Stimulated activated CD8-positive, alpha-beta memory T cell treated with anti-CD3 and anti-CD28 coated beads, Interleukin-12 subunit alpha, Interleukin-12 subunit beta, amount 100 ng/mL, for 4 hours (primary cell): Measurements from ENCODE around the gene TMED6.
A peak's percentile ranks its signal among the peaks of the same experiment; 100 is the strongest.
"Not testable (repeated sequence)": the region's sequence is repeated elsewhere in the genome, so short reads cannot be mapped to it uniquely, and the experiment has no call there.

Experiments used
- DNase-seq: peaks from one replicate; pipeline ENCODE4 v3.0.0-alpha.2; 2020; ENCODE audit warnings: low read depth

TMED6 gene

DNA sequence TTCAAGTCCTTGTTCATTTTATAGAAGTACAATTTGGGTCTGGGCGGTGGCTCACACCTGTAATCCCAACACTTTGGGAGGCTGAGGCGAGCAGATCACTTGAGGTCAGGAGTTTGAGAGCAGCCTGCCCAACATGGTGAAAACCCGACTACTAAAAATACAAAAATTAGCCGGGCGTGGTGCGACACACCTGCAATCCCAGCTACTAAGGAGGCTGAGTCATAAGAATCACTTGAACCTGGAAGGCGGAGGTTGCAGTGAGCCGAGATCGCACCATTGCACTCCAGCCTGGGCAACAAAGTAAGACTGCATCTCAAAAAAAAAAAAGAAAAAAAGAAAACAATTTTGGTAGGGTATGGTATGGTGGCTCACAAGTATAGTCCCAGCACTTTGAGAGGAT lies 8.5 kb upstream of the TMED6 start:
- not testable (repeated sequence) for DNase-seq

- no peak for DNase-seq
These were observed 951 bp downstream of the TMED6 start for GRCh38 chr16:69350536-69351133.

GRCh38 chr16:69349536-69349935 lies 2.0 kb downstream of the TMED6 start:
- DNase-seq: no peak

DNA sequence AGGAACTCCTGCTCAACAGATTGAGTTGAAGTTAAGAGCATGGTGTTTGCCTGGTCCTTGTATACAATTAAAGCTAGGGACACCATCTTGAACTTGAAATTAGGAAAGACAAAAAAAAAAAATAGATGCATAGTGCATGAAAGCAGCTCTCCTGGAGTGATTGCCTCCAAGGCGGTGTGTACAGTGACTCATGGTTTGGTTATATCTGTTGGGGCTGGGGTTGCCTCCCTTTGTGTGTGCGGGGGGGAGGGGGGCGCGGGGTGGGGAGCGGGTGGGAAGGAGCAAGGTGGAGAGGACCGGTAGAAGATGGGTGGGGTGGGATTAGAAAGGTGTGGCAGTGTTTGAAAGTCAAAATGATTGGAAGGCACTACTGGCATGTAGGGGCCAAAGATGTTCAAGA lies 3.4 kb downstream of the TMED6 start:
- no peak for DNase-seq

- DNase-seq: no peak
These were observed 4.9 kb downstream of the TMED6 start for GRCh38 chr16:69346683-69347082.

- DNase-seq: no peak
These were observed 5.7 kb downstream of the TMED6 start for GRCh38 chr16:69345923-69346322.

DNA sequence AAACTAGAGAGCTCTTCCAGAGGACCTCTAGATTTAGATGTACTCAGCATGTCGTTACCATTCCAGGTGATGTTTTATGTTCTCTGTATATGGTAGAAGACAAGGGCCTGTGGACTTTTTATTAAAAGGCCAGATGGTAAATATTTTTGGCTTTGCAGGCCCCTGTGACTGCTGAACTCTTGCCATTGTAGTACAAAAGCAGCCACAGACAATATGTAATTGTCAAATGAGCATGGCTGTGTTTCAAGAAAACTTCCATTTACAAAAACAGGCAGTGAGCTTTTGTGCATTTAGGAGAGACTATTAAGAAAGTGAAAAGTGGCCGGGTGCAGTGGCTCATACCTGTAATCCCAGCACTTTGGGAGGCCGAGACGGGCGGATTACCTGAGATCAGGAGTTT lies 7.4 kb downstream of the TMED6 start:
- no peak for DNase-seq

- DNase-seq: no peak
These were observed 11.4 kb downstream of the TMED6 start for GRCh38 chr16:69340095-69340644.

- peak; percentile 82 for DNase-seq
These were observed 12.1 kb downstream of the TMED6 start, which contains the start of the genes COG8 and NIP7 for GRCh38 chr16:69339289-69340094. COG8 (minus strand) TSS chr16:69339564; CDS start chr16:69339552, 12 bp downstream. NIP7 (plus strand) TSS chr16:69339772; CDS start chr16:69339830, 58 bp downstream.

- DNase-seq: no peak
These were observed 12.9 kb downstream of the TMED6 start for GRCh38 chr16:69338557-69339288.

DNA sequence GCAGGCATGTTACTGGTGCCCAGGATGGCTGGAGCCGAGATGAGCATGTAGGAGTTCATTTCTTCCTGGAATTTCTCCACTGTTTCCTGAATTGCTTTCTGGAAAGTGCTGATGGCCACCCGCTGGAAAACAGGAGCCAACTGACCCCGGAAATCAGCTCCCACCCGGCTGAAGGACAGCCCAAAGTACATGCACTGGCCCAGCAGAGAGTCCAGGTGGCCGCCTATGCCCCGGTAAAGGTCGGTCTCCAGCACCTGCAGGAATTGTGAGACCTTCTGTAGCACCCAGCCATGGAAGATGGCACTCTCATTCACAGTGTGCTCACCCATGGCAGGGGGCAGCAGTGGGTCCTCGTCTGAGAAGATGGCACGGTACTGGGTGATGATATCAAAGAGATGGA lies 16.9 kb downstream of the TMED6 start:
- no peak for DNase-seq

DNA sequence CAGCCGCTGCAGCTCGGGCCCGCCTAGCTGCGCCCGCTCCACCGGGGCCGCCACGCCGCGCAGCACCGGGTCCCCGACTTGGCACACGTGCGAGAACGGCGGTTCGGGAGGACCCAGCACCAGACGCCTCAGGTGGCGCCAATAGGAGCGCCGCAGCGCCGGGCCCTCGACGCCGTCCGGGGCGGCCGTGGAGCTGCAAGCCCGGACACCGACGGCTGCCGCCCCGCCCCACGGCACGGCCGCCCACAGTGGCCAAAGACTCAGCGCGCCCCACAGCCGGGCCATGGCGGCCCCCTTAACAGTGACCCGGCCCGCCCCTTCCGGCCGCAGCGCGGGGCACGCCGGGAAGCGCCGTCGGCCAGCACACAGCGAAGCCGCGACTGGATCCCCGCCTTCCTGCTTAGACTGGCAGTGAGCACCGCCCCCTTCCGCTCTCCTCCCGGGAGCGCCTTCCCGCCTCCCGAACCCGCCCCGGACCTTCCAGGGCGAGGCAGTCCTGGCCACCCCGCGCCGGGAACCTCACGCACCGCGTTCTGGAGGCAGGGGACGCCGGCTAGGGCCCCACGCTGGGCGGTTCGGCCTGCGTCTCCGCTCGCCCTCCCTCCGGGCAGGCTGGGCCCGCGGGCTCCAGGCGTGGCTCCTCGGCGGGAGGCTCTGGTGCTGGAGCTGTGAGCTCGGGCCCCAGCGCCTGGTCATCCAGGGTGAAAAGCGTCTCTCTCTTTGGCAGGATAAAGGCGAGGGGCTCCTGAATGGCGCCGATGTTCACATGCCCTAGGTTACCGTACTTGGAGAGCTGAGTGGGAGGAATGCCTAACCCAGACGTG lies 21.1 kb downstream of the TMED6 start, which contains the start of gene PDF:
Gene PDF (minus strand): TSS at position 303 of the 824 bp plus-strand sequence. CDS start 18 bp downstream, at position 285.
- peak; percentile 81 for DNase-seq

DNA sequence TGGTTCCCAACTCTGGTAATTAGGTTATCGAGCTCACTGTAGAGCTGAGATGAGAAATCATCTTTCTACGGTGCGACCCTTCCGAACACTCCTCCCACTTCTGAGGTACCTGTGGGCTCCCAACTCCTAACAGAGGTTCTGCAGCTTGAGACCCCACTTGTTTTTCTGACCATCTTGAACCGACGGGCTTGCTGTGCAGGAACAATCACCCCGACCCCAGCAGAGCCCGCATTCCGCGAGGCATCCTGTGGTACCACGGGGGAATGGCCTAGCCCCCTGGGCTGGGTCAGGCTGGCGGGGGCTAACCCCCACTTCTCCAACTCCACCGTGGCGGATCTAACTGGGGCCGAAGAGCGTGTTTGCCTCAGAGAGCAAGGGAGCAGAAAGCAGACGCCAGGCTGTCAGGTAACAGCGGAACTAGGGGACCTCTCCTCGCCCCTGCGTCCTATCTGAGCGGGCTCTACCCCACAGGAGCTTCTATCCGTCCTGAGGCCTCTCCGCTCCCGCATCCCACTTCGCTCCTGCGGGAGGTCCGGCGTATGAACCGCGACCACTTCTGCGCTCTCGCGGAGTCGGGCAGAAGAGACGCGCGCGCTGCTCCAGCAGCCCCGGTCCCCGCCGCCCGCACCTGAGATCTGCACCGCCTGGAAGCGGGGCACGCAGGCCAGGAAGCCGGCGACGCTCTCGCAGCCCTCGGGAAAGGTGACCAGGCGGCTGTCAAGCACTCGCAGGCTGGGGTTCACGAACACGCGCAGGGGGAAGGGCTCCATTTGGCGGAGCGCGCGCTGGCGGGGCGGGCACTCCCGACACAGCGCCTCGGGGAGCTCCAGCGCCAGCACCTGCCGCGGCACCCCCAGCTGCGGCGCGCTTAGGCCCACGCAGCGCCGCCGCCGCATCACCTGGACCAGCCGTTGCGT lies 22.0 kb downstream of the TMED6 start:
- DNase-seq: peak; percentile 47

DNA sequence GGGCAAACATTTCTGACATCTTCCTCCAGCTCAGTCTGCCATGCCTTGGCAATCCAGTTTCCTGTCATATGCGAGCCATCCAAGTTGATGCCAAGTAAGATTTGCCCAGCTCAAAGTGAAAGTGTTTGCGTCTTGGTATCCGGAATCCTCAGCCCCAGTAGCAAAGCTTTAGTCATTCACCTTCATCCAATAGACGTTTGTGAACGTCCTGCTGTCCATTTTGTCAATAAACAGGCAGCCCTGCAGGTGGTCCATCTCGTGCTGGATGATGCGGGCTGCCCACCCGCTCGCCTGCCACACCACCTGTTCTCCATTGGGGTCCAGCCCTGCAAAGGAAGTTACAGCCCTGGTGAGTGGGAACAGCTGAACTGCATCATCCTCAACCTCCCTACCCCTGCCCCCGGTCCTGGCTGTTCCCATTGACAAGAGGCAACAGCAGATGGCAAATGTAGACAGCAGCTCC lies 22.7 kb downstream of the TMED6 start:
- no peak for DNase-seq

DNA sequence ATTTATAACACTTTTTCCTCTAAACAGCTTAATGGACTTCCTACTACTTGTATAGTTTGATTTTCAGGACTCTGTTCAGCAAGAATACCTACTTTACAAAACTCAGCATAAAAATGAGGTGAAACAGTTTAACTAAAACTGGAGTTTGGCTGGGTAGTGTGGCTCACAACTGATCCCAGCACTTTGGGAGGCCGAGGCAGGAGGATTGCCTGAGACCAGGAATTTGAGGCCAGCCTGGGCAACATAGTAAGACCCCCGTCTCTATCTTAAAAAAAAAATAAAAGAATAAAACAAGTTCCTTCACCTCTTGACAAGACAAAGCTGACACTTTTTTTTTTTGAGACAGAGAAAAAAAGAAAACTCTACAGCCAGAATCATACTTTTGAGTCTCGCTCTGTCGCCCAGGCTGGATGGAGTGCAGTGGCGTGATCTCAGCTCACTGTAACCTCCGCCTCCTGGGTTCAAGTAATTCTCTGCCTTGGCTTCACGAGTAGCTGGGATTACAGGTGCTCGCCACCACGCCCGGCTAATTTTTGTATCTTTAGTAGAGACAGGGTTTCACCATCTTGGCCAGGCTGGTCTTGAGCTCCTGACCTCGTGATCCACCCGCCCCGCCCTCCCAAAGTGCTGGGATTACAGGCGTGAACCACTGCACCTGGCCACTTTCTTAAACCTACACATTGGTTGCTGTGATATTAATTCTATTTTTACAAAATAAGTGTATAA lies 23.8 kb downstream of the TMED6 start:
- no peak for DNase-seq

- DNase-seq: no peak
These were observed 25.3 kb downstream of the TMED6 start for GRCh38 chr16:69326172-69326873.

DNA sequence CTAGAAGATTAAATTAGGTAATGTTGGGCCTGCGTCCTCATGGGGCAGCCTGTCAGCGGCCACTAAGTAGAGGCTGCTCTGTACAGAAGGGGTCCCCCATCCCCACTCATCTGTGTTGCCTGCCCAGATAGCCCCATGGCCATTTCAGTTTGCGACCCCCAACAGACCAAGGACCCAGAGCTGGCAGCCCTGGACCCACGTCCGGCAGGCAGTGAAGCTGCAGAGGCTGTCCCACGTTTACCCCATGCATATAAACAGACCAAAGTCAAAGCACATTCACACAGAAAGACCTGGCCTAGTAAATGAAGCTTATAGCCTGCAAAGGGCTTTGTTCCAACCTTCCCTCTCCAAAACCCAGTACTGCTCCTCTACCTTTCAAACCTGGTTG lies 25.8 kb downstream of the TMED6 start:
- no peak for DNase-seq

DNA sequence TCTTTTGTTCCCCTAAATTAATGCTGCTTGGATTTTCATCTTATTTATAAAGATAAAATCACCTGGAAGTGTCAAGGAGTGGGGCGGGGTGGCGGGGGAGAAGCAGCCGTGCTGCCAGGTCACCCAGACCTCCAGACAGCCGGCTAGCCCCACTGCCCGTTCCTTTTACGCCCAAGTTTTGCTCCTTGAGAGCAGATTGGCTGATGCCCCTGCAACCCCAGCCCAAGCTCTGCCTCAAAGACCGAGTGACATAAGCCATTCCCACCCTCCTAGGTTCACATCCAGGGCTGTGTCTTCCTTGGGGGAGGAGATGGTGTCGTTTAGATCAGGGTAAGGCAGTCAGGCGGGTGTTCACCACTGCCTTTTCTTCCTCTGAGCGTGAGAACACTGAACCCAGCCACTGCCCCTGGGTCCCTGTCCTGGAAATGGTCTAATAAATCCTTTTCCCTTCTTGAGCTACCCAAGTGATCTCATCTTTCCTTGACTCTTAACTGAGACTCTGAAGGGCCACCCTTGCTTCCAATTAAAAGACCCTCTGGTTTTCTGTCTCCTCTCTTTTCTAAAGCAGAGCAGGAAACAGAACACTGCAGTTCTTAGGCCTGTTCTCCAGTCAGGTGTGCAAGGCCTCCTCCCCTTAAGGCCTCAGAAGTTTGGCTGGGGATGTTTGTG lies 26.9 kb downstream of the TMED6 start:
- no peak for DNase-seq
